Activated T-helper 1 cell treated with anti-CD3 and anti-CD28 coated beads, Interleukin-12 subunit alpha, Interleukin-12 subunit beta, Interleukin-2, Interleukin-4 antibody, amounts not matched to agents 30 ng/mL and 10 ng/mL and 1 ng/mL, durations not matched to agents 14 hours and 24 hours and 36 hours (primary cell): ENCODE results near the gene RUVBL1. TPM values are rescaled to one million over a fixed set of nuclear protein-coding genes. Genes with fewer than 3 reads are reported as not detected.

Experiments
- DNase-seq: peaks from one replicate; pipeline ENCODE4 v3.0.0; 2021; ENCODE audit warnings: low spot score
- H3K27ac Mint-ChIP-seq: one replicate; pipeline ENCODE4 v1.8.0; 2021; ENCODE audit warnings: mild to moderate bottlenecking, mixed read lengths
- H3K27me3 Mint-ChIP-seq: one replicate; pipeline ENCODE4 v1.8.0; 2022; ENCODE audit warnings: mild to moderate bottlenecking, moderate library complexity, mixed read lengths; ENCODE audit not compliant: insufficient read depth
- H3K36me3 Mint-ChIP-seq: one replicate; pipeline ENCODE4 v1.8.0; 2021; ENCODE audit warnings: low read depth, mixed read lengths
- H3K4me1 Mint-ChIP-seq: one replicate; pipeline ENCODE4 v1.8.0; 2021; ENCODE audit warnings: low read depth, mixed read lengths
- H3K4me3 Mint-ChIP-seq: one replicate; pipeline ENCODE4 v1.8.0; 2021; ENCODE audit warnings: mild to moderate bottlenecking, moderate library complexity, mixed read lengths
- H3K9me3 Mint-ChIP-seq: one replicate; pipeline ENCODE4 v1.8.0; 2021; ENCODE audit warnings: mixed read lengths
- intact Hi-C: fragments of 100-400 bp; cut with micrococcal nuclease; formaldehyde crosslinking; loops from one replicate; pipeline ENCODE4 v1.15.1; 2024
- total RNA-seq: library from RNA; stranded (reverse); gene quantifications from 2 replicates; pipeline ENCODE4 v1.2.3, GENCODE V29; 2022

RUVBL1 gene
- total RNA-seq, 1 donor from 2014 or later, result 135 TPM

DNA sequence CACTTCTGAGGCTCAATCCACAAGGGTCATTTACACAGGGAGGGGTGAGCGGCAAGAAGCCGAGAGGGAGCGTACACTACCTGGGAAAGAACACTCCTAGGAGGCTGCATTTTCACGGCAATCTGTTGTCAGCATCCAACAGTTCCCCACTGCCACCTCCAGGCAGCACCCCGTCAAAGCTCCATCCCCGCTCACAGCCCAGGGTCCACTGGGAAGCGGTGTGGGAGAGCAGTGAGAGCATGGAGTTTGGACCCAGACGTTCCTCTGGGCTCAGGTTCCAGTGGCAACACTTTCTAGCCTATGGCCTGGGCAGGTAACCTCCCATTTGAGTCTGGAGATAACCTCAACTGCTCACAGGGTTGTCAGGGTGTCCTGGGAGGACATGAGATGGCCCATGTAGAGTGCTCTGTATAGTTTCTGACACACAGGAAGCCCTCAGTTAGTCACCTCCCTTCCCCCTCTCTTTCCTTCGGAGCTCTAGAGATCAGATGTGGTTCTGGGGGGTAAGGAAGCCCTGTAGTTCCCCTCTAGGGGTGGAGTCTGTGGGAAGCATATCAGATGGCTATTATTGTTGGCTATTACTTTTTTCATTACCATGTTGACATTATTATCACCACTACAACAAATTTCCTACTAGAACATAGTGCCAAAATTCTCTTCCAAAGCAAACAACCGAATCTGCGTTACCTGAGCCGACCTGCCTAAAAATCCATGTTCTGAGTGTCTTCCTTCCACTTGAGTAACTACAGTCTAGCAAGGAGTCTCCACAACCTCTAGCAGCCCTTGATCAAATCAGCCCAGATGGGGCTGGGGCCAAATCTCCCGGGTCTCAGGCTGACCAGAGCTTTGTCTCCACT is 29.1 kb downstream of the RUVBL1 start:
- intact Hi-C loops, result loop anchor here (1.0 kb wide), 3 partner anchors 39 to 403 kb away; no protein-coding TSS in a partner anchor
- Mint-ChIP-seq H3K36me3 (peaks cover 26% of the 10 kb centered on the region), H3K9me3 (no peaks in the 10 kb centered on the region), H3K4me3 (no peak overlapping the region), H3K4me1 (peaks cover 15% of the 10 kb centered on the region), H3K27ac (no peak overlapping the region), H3K27me3 (no peaks in the 10 kb centered on the region)
- DNase-seq, result no peak

DNA sequence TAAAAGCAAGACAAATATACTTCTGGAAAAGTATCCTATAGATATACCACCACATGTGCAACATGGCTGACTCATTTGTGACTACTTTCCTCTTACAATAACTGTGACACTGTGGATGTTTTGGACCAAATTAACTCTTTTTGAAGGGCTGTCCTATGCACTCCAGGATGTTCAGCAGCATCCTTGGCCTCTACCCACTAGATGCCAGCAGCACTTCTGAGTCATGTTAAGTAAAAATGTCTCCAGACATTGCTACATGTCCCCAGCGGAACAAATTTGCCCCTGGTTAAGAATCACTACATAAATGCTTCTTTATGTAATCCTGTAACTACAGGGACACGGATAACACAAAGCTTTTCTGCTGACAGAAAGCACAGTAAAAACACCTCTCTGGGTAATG is 32.0 kb downstream of the RUVBL1 start:
- Mint-ChIP-seq H3K27me3 (no peaks in the 10 kb centered on the region), H3K36me3 (peaks cover 16% of the 10 kb centered on the region), H3K4me1 (peaks cover 15% of the 10 kb centered on the region), H3K9me3 (no peaks in the 10 kb centered on the region), H3K4me3 (no peak overlapping the region), H3K27ac (no peak overlapping the region)
- intact Hi-C loops, result no loop called here
- DNase-seq, result no peak

DNA sequence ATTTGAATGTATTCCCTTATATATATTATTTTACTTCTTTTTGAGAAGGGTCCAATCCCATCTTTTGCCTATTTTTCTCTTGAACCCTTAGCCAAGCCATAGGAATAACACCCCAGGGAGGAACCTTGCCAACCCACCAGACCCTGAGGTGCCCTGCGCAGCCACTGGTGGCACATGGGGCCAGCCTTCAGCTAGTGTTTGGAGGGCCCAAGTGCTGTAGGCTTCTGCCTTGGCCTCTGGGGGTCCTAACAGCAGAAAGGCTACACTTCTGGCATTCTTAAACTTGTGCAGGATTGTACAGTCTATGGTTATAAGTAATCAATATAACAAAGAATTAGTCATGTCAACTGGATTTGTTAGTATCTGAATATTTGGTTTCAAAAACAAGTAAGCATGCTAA is 34.5 kb downstream of the RUVBL1 start:
- Mint-ChIP-seq H3K9me3 (no peaks in the 10 kb centered on the region), H3K36me3 (peaks cover 8% of the 10 kb centered on the region), H3K27ac (no peak overlapping the region), H3K4me3 (no peak overlapping the region), H3K4me1 (peaks cover 1% of the 10 kb centered on the region), H3K27me3 (no peaks in the 10 kb centered on the region)
- intact Hi-C loops, result no loop called here
- no peak for DNase-seq

DNA sequence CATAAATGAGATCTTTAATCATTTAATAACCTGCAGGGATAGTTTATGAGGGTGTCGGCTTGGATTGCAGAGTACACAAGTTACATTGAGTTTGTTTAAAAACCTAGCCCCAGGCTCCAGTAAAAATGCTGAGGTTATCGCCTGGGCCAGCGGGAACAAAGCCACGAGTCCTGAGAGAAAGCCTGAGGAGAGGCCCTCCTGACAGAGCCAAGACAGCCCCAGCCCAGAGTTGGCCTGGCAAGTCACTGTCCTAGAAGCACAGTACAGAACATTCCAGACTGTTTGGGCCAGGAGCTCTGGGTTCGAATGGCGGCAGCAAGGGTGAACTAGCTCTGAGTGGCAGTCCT is 39.0 kb downstream of the RUVBL1 start:
- Mint-ChIP-seq H3K27ac (no peak overlapping the region), H3K27me3 (no peaks in the 10 kb centered on the region), H3K4me3 (no peak overlapping the region), H3K36me3 (peaks cover 26% of the 10 kb centered on the region), H3K4me1 (no peaks in the 10 kb centered on the region), H3K9me3 (no peaks in the 10 kb centered on the region)
- intact Hi-C loops, result no loop called here
- no peak for DNase-seq

DNA sequence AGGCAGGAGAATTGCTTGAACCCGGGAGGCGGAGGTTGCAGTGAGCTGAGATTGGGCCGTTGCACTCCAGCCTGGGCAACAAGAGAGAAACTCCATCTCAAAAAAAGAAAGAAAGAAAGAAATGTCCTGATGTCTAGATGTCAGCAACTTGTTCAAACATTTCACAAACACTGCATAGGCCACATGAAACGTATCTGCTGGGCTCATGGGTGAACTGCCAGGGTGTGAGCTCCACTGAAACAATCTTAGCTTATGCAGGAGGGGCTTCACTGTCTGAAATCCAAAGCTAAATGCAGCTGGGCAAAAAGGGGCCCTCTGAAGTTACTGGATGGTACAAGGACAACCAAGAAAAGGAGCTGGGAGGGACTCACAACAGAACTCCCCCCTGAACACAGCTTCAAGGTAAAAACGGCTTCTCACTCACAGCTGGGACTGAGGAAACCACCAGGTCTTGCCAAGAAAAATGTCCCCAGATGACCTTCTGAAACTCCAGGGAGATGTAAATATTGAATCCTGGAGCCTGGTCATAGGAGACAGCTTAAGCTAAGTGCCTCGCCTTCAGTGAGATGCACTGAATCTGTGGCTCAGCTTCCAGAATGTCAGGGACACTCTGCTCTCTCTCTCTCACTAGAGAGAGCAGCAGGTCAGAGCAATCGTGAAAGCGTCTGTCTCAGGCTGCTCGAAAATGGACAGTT is 39.5 kb downstream of the RUVBL1 start:
- Mint-ChIP-seq H3K36me3 (peaks cover 29% of the 10 kb centered on the region), H3K4me1 (no peaks in the 10 kb centered on the region), H3K9me3 (no peaks in the 10 kb centered on the region), H3K4me3 (no peak overlapping the region), H3K27ac (no peak overlapping the region), H3K27me3 (no peaks in the 10 kb centered on the region)
- intact Hi-C loops, result no loop called here
- DNase-seq, result no peak

DNA sequence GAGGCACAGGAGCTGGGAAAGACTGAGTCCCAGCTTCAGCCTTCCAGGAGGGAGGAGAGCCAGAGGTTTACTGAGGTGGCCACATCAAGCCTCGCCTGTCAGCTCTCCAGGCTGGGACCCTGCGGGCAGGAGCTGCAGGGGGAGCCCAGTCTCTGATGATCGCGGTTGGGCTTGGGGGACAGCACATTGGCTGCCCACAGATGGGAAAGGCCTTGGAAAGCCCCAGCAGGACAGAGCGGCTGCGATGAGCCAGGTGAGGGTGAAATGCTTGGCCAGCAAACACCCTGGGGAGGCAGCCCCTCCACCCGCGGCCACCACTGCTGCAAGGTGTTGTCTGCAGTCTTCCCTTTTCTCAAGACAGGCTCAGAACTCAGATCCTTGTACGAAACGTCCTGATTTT is 40.2 kb downstream of the RUVBL1 start:
- peaks cover 34% of the 10 kb centered on the region for H3K36me3 Mint-ChIP-seq
- intact Hi-C loops, result no loop called here
- no peak for DNase-seq
- H3K27me3 Mint-ChIP-seq, result peaks cover under 1% of the 10 kb centered on the region
- no peak overlapping the region for H3K27ac Mint-ChIP-seq
- no peaks in the 10 kb centered on the region for H3K4me1 Mint-ChIP-seq
- H3K9me3 Mint-ChIP-seq, result no peaks in the 10 kb centered on the region
- H3K4me3 Mint-ChIP-seq, result no peak overlapping the region

DNA sequence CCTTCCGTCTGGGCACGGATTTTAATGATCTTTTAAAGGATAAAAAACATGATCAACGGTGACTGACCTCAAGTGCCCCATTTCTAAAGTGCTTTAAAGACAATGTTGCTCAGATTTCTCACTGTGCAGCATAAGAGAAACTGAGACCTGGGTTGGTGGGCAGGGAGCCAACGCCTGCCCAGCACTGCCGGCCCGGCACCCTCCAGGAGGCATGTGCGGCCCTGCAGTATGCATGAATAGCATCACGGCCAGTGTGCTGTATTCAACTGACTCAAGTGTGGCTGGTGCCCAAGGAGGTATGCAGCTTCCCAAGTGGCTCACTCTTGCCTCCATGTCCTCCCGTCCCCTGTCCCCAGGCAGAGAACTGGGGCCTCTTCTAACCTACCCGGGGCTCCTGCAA is 41.1 kb downstream of the RUVBL1 start:
- Mint-ChIP-seq H3K4me3 (no peak overlapping the region), H3K27ac (no peak overlapping the region), H3K9me3 (no peaks in the 10 kb centered on the region), H3K36me3 (peaks cover 41% of the 10 kb centered on the region), H3K4me1 (no peaks in the 10 kb centered on the region), H3K27me3 (peaks cover 5% of the 10 kb centered on the region)
- DNase-seq, result no peak
- intact Hi-C loops, result no loop called here

DNA sequence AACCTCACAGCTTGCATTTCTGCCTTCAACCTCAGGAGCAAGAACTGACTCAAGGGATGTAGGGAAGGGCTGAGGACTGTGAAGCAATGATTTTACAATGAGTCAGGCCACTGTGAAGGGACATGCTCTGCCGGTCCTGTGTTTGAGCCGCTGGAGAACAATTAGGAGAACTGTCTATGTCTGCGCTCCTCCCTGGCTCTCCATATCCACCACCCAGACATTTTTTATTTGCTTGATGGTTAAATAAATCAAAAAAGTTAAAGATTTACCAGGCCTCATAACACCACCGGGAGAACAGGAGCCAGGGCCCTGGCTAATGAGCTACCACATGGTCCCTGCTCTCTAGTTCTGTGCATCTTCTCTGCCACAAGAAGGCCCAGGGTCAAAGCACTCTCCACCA is 41.8 kb downstream of the RUVBL1 start:
- Mint-ChIP-seq H3K36me3 (peaks cover 37% of the 10 kb centered on the region), H3K27me3 (peaks cover 10% of the 10 kb centered on the region), H3K4me1 (no peaks in the 10 kb centered on the region), H3K9me3 (no peaks in the 10 kb centered on the region), H3K4me3 (no peak overlapping the region), H3K27ac (no peak overlapping the region)
- intact Hi-C loops, result no loop called here
- DNase-seq, result no peak

DNA sequence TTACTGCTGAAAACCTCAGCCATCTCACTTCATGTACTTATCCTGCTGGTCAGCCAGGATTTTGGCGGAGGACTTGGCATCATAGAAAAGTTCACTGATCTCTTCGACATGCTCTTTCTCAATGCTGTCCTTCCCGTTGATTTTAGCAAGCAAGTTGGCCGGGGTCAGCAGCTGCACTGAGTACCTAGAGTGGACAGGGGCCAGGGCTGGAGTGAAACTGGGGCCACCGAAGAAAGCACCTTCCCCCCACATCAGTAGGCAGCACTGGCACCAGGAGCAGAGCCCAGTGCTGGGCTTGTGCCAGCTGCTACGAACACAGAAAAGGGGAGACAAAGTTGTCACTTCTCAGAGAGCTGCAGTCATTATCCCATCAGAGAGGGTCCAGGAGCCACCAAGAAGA is 42.4 kb downstream of the RUVBL1 start:
- Mint-ChIP-seq H3K27me3 (peaks cover 10% of the 10 kb centered on the region), H3K4me3 (no peak overlapping the region), H3K36me3 (peaks cover 36% of the 10 kb centered on the region), H3K27ac (no peak overlapping the region), H3K9me3 (no peaks in the 10 kb centered on the region), H3K4me1 (no peaks in the 10 kb centered on the region)
- intact Hi-C loops, result no loop called here
- DNase-seq, result no peak

DNA sequence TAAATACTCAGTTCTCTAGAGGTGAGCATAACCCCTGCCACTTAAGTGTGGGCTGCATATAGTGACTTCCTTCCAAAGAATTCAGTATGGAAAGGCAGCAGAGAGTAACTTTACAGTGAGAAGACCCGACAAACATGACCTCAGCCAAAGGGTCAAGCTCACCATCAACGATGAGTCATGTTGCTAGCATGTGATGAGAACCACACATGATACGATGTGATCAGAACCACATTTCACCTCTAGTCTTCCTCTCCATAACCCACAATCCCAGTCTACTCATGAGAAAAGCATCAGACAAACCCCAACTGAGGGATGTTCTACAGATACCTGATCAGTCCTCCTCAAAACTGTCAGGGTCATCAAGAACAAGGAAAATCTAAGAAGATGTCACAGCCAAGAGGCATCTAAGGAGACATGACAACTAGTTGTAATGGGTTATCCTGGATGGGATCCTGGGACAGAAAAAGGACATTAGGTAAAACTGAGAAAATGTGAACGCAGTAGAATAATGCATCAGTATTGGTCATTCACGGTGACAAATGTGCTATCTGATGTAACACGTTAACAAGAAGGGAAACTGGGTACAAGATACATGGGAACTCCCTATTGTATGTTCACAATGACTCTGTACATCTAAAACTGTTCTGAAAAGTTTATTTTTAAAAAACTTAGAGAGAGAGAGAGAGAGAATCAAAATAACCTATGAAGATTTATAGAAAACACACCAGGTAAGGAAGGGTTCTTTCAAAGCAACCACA is 43.1 kb downstream of the RUVBL1 start:
- Mint-ChIP-seq H3K27me3 (peaks cover 10% of the 10 kb centered on the region), H3K27ac (no peak overlapping the region), H3K36me3 (peaks cover 35% of the 10 kb centered on the region), H3K4me1 (no peaks in the 10 kb centered on the region), H3K4me3 (no peak overlapping the region), H3K9me3 (no peaks in the 10 kb centered on the region)
- intact Hi-C loops, result no loop called here
- no peak for DNase-seq

DNA sequence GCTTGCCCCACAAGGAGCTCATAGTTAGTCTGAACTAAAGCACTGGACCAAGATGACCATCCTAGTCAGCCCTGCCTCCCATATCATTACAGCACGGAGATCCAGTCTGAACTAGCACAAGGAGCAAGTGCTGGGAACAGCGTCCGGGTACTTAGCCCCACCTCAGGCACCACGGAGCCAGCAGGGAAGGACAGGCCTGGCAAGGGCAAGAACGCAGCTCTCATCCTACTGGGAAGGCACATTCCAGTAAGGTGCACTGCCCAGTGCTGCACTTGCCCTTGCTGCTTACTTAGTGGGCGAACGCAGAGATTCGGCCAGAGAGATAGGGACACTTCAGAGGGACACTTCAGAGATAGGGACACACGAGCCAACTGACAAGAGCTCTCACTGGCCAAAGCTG is 43.8 kb downstream of the RUVBL1 start:
- Mint-ChIP-seq H3K36me3 (peaks cover 35% of the 10 kb centered on the region), H3K27me3 (peaks cover 10% of the 10 kb centered on the region), H3K9me3 (no peaks in the 10 kb centered on the region), H3K4me1 (peaks cover 6% of the 10 kb centered on the region), H3K4me3 (no peak overlapping the region), H3K27ac (no peak overlapping the region)
- DNase-seq, result no peak
- intact Hi-C loops, result no loop called here

DNA sequence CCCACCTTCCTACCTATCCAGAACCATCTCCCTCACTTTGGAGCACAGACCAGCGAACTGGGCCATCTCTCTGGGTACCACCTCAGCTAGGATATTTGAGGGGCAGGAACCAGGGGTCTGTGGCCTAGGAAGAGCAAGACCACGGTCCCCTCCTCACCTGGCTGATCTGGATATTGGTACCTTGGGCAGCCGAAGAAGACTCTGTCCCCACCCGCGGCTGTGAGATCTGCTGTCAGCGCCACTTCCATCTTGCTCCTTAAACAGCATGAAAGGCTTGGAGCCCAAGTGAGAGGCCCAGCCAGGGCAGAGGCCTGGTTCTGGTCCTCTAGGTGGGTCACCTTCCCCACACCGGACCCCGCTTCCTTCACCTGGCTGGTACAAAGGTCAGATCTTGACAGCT is 44.7 kb downstream of the RUVBL1 start:
- Mint-ChIP-seq H3K4me3 (no peak overlapping the region), H3K27me3 (peaks cover 10% of the 10 kb centered on the region), H3K4me1 (peaks cover 7% of the 10 kb centered on the region), H3K36me3 (peaks cover 34% of the 10 kb centered on the region), H3K27ac (no peak overlapping the region), H3K9me3 (no peaks in the 10 kb centered on the region)
- intact Hi-C loops, result no loop called here
- no peak for DNase-seq

DNA sequence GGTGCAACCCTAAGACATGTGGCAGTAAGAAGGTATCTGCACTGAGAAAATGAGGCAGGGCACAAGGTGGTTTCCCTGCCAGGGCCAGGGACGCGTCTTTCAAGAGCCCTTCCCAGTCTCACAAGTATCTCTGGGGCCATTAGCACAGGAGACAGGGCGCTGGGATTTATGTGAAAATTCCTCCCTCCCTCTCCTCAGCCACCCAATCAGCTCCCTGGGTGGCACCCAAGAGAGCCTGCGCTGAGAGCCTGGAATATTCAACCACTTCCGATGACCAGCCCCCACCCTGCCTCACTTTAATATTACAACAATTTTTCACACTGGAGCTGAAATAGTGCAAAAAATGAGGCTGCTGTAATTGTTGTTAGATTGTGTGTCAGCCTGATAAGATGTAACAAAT is 45.3 kb downstream of the RUVBL1 start:
- peaks cover 7% of the 10 kb centered on the region for H3K4me1 Mint-ChIP-seq
- H3K9me3 Mint-ChIP-seq, result no peaks in the 10 kb centered on the region
- H3K27ac Mint-ChIP-seq, result no peak overlapping the region
- DNase-seq, result no peak
- H3K36me3 Mint-ChIP-seq, result peaks cover 37% of the 10 kb centered on the region
- intact Hi-C loops, result no loop called here
- no peak overlapping the region for H3K4me3 Mint-ChIP-seq
- peaks cover 10% of the 10 kb centered on the region for H3K27me3 Mint-ChIP-seq
